ENCODE measurements around the gene CCSER1.

Gene CCSER1

DNA sequence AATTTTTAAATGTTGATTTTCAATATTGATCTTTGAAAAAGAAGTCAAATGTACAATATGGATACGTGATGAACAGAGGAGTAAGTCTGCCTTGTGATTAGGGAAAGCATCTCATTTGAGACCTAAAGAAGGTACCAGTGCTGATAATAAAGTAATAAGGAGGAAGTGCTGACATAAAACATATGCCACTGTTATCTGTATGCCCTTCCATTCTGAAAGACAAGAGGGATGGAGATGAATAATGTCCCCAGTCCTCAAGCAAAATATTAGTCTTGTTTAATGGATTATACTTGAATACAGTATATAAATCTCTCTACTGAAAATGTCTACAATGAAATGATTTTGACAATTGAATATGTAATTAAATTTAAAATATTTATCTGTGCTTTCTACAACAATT is 58.2 kb downstream of the CCSER1 start:
- no peak for TF ChIP-seq CTCF (conservative IDR thresholded peaks at IDR 0.05; ENCODE audit: low read length)
- no peak for TF ChIP-seq EZH2phosphoT487 (IDR thresholded peaks at IDR 0.05; ENCODE audit: borderline replicate concordance)
- Histone ChIP-seq H4K20me1 (ENCODE audit: insufficient read depth, low read length, poor library complexity, severe bottlenecking) (no peaks in the 10 kb centered on the region), H3K4me1 (ENCODE audit: insufficient read depth, low read length, poor library complexity, severe bottlenecking) (no peaks in the 10 kb centered on the region)

GRCh38 chr4:90186229-90186628 is 59.0 kb downstream of the CCSER1 start:
- no peaks in the 10 kb centered on the region for H3K79me2 ChIP-seq (ENCODE audit: insufficient read depth, low read length)
- H3K9me2 ChIP-seq (replicated peaks; ENCODE audit: low read depth, low read length), result no peaks in the 10 kb centered on the region
- H3K27me3 ChIP-seq (ENCODE audit: insufficient read depth, low read length, poor library complexity, severe bottlenecking), result no peaks in the 10 kb centered on the region
- no peak overlapping the region for H3K9ac ChIP-seq (ENCODE audit: low read depth, low read length, poor library complexity, severe bottlenecking)
- no peaks in the 10 kb centered on the region for H4K20me1 ChIP-seq (ENCODE audit: insufficient read depth, low read length, poor library complexity, severe bottlenecking)
- no peak overlapping the region for H3K4me2 ChIP-seq (ENCODE audit: low read depth, low read length, poor library complexity, severe bottlenecking)
- no peaks in the 10 kb centered on the region for H3K9me3 ChIP-seq (ENCODE audit: insufficient read depth, low read depth, low read length)
- no peaks in the 10 kb centered on the region for H3K4me1 ChIP-seq (ENCODE audit: insufficient read depth, low read length, poor library complexity, severe bottlenecking)
- H2AFZ ChIP-seq (ENCODE audit: low read length), result no peak overlapping the region
- H3K4me3 ChIP-seq (ENCODE audit: low read length, poor library complexity, severe bottlenecking), result no peak overlapping the region
- H3K36me3 ChIP-seq (ENCODE audit: insufficient read depth, low read length), result no peaks in the 10 kb centered on the region
- H3F3A ChIP-seq (ENCODE audit: low read depth), result no peaks in the 10 kb centered on the region
- TF ChIP-seq CTCF (conservative IDR thresholded peaks at IDR 0.05; ENCODE audit: low read length), result no peak
- TF ChIP-seq EZH2phosphoT487 (IDR thresholded peaks at IDR 0.05; ENCODE audit: borderline replicate concordance), result no peak

More for the DNA sequence above, 58.2 kb downstream of the CCSER1 start:
- H3K79me2 ChIP-seq (ENCODE audit: insufficient read depth, low read length), result no peaks in the 10 kb centered on the region
- H3K4me2 ChIP-seq (ENCODE audit: low read depth, low read length, poor library complexity, severe bottlenecking), result no peak overlapping the region
- H3F3A ChIP-seq (ENCODE audit: low read depth), result no peaks in the 10 kb centered on the region
- no peaks in the 10 kb centered on the region for H3K36me3 ChIP-seq (ENCODE audit: insufficient read depth, low read length)
- H3K9ac ChIP-seq (ENCODE audit: low read depth, low read length, poor library complexity, severe bottlenecking), result no peak overlapping the region
- no peak overlapping the region for H2AFZ ChIP-seq (ENCODE audit: low read length)
- no peaks in the 10 kb centered on the region for H3K9me2 ChIP-seq (replicated peaks; ENCODE audit: low read depth, low read length)
- H3K9me3 ChIP-seq (ENCODE audit: insufficient read depth, low read depth, low read length), result no peaks in the 10 kb centered on the region
- no peaks in the 10 kb centered on the region for H3K27me3 ChIP-seq (ENCODE audit: insufficient read depth, low read length, poor library complexity, severe bottlenecking)
- no peak overlapping the region for H3K4me3 ChIP-seq (ENCODE audit: low read length, poor library complexity, severe bottlenecking)

DNA sequence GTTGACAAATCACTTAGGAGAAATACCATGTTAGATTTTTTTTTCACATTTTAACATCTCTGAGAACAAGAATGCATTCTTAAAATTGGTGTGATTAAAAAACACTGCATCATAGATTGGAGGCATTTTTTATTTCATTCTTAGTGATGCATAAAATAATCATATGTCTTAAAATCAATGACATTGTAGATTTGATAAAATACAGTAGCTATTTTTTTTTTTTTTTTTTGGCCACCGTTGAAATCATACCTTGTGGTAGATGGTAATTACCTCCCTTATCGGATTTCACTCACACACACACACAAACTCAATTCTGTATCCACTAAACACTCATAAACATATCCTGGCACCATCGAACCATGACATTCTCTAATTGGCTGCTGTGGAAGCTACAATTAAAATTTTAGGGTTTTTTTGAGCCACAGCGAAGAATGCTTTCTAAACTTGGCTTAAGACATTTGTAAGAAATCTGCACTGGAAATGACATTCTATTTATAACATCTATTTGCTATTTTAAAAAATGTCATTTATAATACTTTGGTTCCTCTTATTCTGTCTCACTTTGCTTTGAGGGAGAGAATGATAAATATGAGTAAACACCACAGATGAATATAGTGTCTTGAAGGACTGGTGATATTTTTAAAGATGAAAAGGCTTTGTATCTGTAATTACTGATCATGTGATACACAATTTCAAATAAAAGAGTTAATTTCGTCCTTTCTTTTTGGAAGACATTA is 60.1 kb downstream of the CCSER1 start:
- Histone ChIP-seq H3K4me2 (ENCODE audit: low read depth, low read length, poor library complexity, severe bottlenecking) (no peak overlapping the region), H2AFZ (ENCODE audit: low read length) (no peak overlapping the region), H3K9me3 (ENCODE audit: insufficient read depth, low read depth, low read length) (no peaks in the 10 kb centered on the region)

More for the DNA sequence above, 60.1 kb downstream of the CCSER1 start:
- no peaks in the 10 kb centered on the region for H3K79me2 ChIP-seq (ENCODE audit: insufficient read depth, low read length)
- no peak overlapping the region for H3K4me3 ChIP-seq (ENCODE audit: low read length, poor library complexity, severe bottlenecking)
- no peaks in the 10 kb centered on the region for H3K36me3 ChIP-seq (ENCODE audit: insufficient read depth, low read length)
- no peaks in the 10 kb centered on the region for H3K9me2 ChIP-seq (replicated peaks; ENCODE audit: low read depth, low read length)
- TF ChIP-seq CTCF (conservative IDR thresholded peaks at IDR 0.05; ENCODE audit: low read length) (no peak), EZH2phosphoT487 (IDR thresholded peaks at IDR 0.05; ENCODE audit: borderline replicate concordance) (no peak)
- no peak overlapping the region for H3K9ac ChIP-seq (ENCODE audit: low read depth, low read length, poor library complexity, severe bottlenecking)
- H3K27me3 ChIP-seq (ENCODE audit: insufficient read depth, low read length, poor library complexity, severe bottlenecking), result no peaks in the 10 kb centered on the region
- no peaks in the 10 kb centered on the region for H3K4me1 ChIP-seq (ENCODE audit: insufficient read depth, low read length, poor library complexity, severe bottlenecking)
- H4K20me1 ChIP-seq (ENCODE audit: insufficient read depth, low read length, poor library complexity, severe bottlenecking), result no peaks in the 10 kb centered on the region
- no peaks in the 10 kb centered on the region for H3F3A ChIP-seq (ENCODE audit: low read depth)

Measured in Loucy (cell line).